Pulmonary artery endothelial cell (primary cell): ENCODE data around the gene DPP4. TPM values are rescaled to one million over a fixed set of nuclear protein-coding genes. Genes with fewer than 3 reads are reported as not detected.

ENCODE experiments used
- DNase-seq: peaks from one replicate; pipeline ENCODE4 v3.0.0-alpha.2; 2011; ENCODE audit warnings: low read depth, low spot score
- total RNA-seq: library from RNA; depleted of rRNA; stranded (reverse); fragments of >200 nt; gene quantifications from 2 replicates; pipeline ENCODE4 v1.2.3, GENCODE V29; 2014

The DPP4 gene
- total RNA-seq, 1 donor from 2014 or later: 9.2 TPM

- no peak for DNase-seq
Measured at GRCh38 chr2:162085090-162085891, 11.3 kb upstream of the DPP4 start.

- DNase-seq: no peak
Measured at GRCh38 chr2:162084536-162084935, 10.5 kb upstream of the DPP4 start.

- no peak for DNase-seq
Measured at GRCh38 chr2:162082681-162083080, 8.7 kb upstream of the DPP4 start.

GRCh38 chr2:162082036-162082435 lies 8.0 kb upstream of the DPP4 start:
- no peak for DNase-seq

GRCh38 chr2:162079514-162079913 lies 5.5 kb upstream of the DPP4 start:
- DNase-seq: no peak

GRCh38 chr2:162075689-162076132 lies 1.7 kb upstream of the DPP4 start:
- DNase-seq: no peak

- no peak for DNase-seq
Measured at GRCh38 chr2:162074928-162075688, 1.1 kb upstream of the DPP4 start.

- DNase-seq: no peak
Measured at GRCh38 chr2:162074632-162074895, 549 bp upstream of the DPP4 start.

GRCh38 chr2:162072976-162073887 lies 783 bp downstream of the DPP4 start:
- no peak for DNase-seq

- no peak for DNase-seq
Measured at GRCh38 chr2:162072181-162072702, 1.8 kb downstream of the DPP4 start.

GRCh38 chr2:162071001-162071400 lies 3.0 kb downstream of the DPP4 start:
- no peak for DNase-seq

GRCh38 chr2:162070228-162070936 lies 3.6 kb downstream of the DPP4 start:
- no peak for DNase-seq

GRCh38 chr2:162069267-162069903 lies 4.6 kb downstream of the DPP4 start:
- DNase-seq: no peak

- DNase-seq: no peak
Measured at GRCh38 chr2:162067596-162067995, 6.4 kb downstream of the DPP4 start.

GRCh38 chr2:162065767-162066166 lies 8.2 kb downstream of the DPP4 start:
- no peak for DNase-seq

GRCh38 chr2:162063899-162064298 lies 10.1 kb downstream of the DPP4 start:
- DNase-seq: no peak

- DNase-seq: no peak
Measured at GRCh38 chr2:162063281-162063680, 10.7 kb downstream of the DPP4 start.

- no peak for DNase-seq
Measured at GRCh38 chr2:162062559-162062958, 11.5 kb downstream of the DPP4 start.

- DNase-seq: no peak
Measured at GRCh38 chr2:162061021-162061420, 13.0 kb downstream of the DPP4 start.

GRCh38 chr2:162060532-162060931 lies 13.5 kb downstream of the DPP4 start:
- DNase-seq: no peak
